GM18909 (cell line): ENCODE measurements around the gene KCNN3.

Experiments
- ATAC-seq: cut with Tn5 transposase; IDR thresholded peaks from one replicate; pipeline ENCODE4 v1.9.1; 2021; ENCODE audit warnings: mild to moderate bottlenecking; ENCODE audit not compliant: unreplicated experiment, poor library complexity

The KCNN3 gene

DNA sequence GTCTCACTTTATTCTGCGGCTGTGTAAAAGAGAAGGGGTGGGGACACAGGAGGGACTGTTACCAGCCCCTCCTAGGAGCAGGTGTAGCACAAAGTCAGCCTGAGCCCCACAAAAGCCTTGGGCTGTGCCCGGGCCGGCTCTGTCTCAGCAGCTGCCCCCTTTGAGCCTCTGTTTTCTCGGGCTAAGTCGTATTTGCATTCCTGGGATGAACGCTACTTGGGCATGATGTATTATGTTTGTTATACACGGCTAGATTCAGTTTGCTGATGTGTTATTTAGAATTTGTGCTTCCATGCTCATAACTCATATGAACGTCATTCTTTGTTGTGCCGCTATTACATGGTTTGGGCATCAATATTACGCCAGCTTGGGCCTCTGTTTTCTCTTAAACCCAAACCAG, 47.8 kb downstream of the KCNN3 start:
- no peak for ATAC-seq

- no peak for ATAC-seq
These were observed 49.0 kb downstream of the KCNN3 start for GRCh38 chr1:154821083-154821482.

GRCh38 chr1:154820646-154821045, 49.4 kb downstream of the KCNN3 start:
- no peak for ATAC-seq

GRCh38 chr1:154819628-154820590, 50.2 kb downstream of the KCNN3 start:
- ATAC-seq, result no peak

- no peak for ATAC-seq
These were observed 51.2 kb downstream of the KCNN3 start for GRCh38 chr1:154818911-154819310.

GRCh38 chr1:154816937-154817336, 53.1 kb downstream of the KCNN3 start:
- no peak for ATAC-seq

DNA sequence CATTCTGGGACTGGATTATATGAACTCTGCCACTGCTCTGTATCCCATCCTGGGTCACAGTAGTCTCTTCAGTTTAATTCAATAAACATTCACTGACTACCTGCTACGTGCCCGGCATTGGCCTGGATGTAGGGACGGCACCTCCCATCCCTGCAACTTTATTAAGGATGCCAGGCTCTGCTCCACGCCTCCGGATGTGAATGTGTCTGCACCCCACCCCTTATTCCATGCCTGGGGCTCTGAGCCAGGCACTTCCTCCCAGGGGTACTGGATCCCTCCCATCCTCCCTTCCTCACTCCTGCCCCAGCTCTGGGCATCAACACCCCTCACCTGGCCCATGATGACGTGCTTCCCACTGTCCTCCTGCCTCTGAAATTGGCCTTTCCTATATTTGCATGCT, 53.7 kb downstream of the KCNN3 start:
- no peak for ATAC-seq

DNA sequence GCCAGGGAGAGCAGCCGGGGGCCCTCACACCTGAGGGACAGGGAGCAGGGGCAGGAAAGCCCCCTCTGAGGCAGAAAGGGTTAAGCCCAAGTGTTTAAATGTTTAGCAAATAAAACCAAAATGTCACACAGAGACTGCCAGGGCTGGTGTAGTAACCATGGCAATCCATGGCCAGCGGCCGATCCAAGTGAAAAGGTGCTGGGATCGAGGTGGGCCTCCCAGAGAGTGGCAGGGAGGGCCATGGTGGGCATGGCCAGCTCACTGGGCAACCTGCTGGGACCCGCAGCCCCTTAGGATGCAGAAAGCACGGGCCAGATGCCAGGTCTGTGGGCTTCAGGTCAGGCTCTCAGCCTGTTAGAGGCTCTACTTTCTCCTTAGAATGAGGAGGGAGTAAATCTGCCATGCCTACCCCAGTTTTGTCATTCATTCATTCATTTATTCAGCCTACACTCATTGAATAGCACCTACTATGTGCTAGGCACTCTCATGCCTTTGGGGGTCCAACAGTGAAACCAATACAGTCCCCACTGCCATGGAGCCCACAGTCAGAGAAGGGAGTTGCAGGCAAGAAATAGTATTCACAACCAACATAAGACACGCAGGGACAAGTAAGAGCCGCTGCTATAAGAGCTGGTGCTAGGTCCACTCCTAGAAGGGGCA, 56.1 kb downstream of the KCNN3 start:
- ATAC-seq, result no peak

GRCh38 chr1:154813300-154813816, 56.7 kb downstream of the KCNN3 start:
- no peak for ATAC-seq

DNA sequence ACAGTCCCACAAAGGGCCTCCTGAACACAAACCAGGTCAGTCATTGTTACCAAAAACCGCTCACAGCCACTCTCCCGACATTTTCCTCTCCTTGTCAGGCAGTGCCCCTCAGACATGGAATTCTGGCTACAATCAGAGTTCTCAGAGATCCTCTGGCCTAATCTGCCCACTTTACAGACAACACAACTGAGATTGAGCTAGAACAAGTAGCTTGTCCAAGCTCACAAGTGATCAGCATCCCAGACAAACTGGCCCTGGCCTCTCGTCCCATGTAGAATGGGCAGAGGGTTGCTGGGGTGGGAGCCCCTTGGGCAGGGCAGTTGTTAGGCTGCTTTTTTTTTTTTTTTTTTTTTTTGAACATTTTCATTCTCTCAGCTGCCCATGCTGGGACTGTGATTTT, 57.2 kb downstream of the KCNN3 start:
- ATAC-seq, result no peak

DNA sequence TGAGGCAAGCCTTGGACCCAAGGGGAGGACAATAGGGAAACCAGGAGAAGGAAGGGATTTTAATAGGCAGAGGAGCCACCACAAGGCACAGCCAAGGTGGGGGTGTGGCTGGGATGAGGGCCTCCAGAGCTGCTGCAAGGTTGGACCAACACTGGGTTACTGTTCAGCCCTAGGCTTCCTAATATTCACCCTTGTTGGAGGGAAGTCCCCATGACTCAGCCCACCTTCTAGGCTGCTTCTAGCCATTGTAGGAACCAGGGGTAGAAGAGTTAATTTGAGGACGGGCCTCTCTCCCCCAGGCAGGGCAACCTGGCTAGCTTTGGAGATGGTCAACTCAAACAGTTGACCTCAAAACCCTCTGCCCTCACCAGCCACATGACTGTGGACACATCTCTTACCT, 59.5 kb downstream of the KCNN3 start:
- ATAC-seq, result no peak

DNA sequence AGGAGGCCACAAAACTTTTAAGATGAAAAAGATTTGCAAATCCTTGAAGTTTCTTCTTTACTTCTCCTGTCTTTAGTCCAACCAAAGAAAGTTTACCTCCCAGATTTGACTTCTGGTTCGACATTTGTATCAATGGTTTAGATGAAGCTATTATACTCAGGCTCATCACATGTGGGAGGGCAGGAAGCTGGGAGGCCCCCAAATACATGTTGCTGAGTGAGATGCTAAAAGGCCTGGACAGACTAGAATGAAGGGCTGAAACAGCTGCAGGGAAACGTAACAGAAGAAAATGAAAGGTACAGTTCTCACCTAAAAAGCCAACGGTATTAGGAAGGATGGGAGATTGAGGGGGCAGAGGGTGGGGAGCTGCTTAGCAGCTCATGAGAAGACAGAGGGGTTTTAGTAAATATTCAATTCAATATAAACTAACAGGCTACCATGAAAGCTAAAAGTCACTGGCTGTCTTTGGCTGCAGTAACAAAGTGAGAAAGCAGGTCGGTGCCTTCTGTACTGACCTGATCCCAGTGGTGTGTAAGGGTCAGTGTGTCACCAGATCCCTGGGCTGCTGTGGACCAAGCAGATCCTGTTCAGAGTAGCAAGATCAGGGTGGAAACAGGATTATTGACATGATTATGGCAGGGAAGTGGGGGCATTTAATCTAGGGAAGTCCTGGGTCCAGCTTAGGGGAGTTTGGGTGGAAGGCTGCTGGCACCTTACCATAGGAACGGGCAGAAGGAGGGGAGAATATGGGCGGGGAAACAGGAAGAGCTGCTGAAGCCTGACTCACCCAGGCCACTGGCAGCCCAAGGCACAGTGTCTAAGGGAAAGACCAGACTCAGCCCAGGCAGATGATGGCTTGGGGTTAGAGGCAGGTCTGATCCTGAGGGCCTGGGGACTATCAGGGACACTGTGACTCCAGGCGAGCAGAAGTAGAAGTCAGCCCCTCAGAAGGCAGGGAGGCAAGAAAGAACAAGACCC, 60.4 kb downstream of the KCNN3 start:
- no peak for ATAC-seq

DNA sequence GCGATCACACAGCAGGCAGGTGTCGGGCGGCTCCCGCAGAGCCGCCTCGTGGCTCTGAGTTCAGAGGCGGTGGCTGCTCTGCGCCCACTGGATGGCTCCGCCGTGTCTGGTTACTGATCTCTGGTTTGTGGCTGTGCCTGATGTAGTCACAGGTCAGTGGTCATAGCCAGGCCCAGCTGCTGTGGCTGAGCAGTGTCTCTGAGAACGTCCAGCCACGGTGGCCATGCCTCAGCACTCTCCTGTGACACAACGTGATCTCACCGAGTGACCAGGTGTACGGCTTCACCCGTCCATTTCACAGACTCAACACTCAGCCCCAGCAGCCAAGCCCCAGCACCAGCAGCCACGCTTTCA, 61.2 kb downstream of the KCNN3 start:
- peak; percentile 48 for ATAC-seq

DNA sequence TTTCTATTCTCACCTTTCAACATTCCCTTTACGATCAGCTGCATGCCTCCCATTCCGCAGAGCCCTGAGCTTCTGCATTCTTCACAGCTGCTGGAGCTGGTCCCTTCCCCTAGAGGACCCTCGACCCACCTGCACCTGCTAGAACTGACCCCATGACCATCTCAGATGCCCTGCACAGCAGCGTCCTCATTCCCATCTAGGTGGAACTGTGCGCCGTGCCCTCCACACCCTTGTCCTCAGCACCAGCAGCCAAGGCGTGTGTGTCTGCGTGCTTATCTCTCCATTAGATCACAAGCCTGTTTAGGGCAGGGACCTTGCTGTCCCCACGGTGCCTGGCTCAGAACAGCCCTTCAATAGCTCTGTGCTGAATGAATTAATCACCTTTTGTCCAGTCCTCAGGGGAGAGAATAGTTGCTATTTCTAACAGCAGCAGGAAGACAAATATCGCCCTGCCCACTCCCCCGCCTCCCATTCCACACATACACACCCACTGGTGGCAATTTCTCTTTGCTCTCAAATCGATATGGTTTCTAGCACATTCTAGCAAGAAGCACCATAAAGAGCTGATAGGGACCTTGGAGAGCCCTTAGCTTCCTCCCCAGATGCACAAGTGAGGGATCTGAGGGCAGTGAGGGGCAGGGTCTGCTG, 61.7 kb downstream of the KCNN3 start:
- ATAC-seq, result no peak

DNA sequence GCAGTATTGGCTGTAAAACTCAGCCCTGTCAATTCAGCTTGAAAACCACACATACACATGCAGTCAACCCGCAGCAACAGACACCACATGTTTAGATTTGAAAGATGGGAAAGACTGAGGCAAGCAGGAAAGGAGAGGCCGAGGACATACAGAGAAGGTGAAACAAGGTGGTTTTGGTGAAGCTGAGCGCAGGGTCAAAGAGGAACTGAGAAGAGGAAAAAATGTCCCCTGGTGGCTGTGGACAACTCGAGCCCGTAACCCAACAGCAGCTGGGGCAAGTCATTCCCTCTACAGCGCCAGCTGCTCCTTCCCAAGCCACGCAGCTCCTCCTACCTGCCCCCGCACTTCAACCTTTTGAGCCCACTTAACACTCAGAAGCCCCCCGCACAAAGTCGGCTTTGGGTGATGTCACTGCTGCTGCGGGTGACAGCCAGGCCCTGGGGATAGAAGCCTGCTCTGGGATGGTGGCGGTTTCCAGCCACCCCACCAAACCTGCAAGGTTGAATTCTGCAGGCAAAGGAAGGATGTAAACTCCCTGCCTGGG, 63.0 kb downstream of the KCNN3 start:
- ATAC-seq, result peak; percentile 66

DNA sequence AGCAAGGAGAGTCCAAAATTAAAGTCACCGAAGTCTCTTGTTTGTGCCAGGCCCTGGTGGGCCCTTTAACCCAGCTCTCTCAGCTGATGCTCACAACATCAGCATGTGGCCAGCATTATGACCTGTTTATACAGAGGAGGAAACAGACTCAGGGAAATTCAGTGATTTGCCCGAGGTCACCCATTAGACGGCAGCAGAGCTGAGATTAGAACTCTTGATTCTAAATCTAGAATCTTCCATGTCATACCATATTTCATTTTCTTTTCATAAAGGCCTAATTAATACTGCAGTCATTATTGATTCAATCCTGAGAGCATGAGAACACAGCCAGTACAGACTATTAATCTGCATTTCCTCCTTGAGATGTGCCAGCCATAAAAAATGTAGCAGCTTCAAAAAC, 63.7 kb downstream of the KCNN3 start:
- ATAC-seq, result no peak

DNA sequence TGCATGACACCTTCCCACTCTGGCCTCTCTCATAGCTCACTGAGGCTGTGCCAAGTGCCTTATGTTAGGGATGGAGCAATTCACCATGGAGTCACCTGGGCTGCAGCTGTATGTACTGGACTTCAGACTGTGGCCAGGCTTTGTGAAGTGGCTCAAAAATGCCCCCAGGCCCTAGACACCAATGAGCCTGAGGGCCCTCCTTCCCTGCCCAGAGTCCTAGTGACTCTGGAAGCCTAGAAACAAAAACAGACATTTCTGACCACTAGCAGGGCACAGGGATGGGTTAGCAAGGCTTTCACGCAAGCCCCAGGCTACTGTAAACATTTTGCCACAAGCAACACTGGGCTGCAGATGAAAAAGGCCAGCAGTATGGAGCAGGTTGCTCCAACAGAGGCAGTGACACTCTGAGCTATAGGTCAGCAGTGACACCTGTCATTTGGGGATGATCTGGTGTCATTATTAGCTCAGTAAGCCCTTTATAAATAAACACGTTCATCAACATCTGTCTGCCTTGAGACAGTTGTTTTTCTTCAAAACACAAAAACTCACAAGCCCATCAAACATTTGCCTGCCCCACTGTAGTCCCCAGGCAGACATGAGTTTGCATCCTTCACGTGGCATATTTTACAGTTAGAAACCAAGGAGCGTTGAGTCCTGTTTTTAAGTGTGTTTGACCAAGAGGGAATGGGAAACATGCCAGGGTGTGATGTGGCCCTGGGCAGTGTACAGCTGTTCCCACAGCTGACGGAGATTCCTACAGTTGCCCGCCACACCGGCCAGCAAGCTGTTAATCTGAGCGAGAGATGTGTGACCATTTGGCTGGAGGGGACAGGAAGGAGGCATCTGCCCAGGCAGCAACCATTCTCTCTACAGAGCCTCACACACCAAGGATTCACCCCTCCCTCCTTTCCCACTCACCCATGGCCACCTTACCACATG, 66.8 kb downstream of the KCNN3 start:
- ATAC-seq, result no peak

DNA sequence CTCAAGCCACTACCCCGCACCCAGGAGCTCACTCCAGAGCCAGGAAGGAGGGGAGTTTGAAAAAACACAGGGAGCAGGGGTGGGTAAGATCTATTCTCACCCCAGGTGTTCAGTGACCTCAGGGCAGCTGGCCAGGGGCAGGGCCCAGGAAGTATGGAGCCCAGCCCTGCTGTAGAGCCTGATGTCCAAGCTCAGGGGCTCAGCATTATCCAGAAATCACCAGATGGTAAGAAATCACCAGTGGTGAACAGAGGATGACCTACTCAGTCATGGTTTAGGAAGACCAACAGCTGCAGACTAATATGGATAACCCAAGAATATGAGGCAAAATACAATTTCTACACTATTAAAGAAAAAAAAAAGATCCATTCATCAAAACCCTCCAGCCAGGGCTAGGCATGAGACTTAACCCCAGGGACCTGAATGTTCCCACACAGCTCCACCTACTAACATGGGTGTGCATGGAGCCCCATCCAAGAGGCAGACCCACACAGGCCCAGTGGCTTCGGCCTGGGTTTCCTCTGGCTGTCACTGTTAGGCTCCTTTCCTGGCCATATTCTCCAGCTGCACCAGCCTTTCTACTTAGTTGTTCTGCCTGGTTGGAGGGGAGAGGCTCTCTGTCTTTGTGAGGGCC, 67.6 kb downstream of the KCNN3 start:
- no peak for ATAC-seq
